ENCODE data around the gene ZPBP. TPM values are rescaled to one million over a fixed set of nuclear protein-coding genes. Genes with fewer than 3 reads are reported as not detected.

ZPBP gene
- total RNA-seq, 2 experiments from 2014 or later, result not detected

Other genes with a start within 250 kb of the ZPBP start
- gene IKZF1, start 211.5 kb upstream of the ZPBP start, total RNA-seq, result 100 to 1,000 TPM; 348 to 374 TPM

Data from activated CD8-positive, alpha-beta memory T cell treated with anti-CD3 and anti-CD28 coated beads, Interleukin-2, amount 10 ng/mL, durations not matched to agents 7 days and 5 days (primary cell).